Heart left ventricle (tissue), 13 donors: Measurements from ENCODE around the gene VILL.

Experiments used
- POLR2A ChIP-seq, 2 donors: fragments of 450-650 bp; IDR thresholded peaks; one replicate each; pipeline ENCODE4 v1.6.1; 2017; ENCODE audit warnings: antibody characterized with exemption in 2 of 2, mild to moderate bottlenecking in 2 of 2, moderate library complexity in 2 of 2
- TF ChIP-seq, protein P1 (sequence below), 12 donors: fragments of 200-600 bp; sonication (generic) in 4 of 12; IDR thresholded peaks; one replicate each; pipeline versions ENCODE4 v1.5.0 to v1.8.0; 2018 to 2022; ENCODE audit warnings: antibody characterized with exemption in 12 of 12, mild to moderate bottlenecking in 5 of 12
- donor health status: ischemic (EF 13 %, LVEDD 7.1; RV severe dilation, severe dysfunction).
- donor health status: DM: no; HTN: yes; CAD: no.
- donor health status: DM: no; HTN: no; CAD: no.
- donor health status: ischemic (EF 25% LVEDD 6.9; RV normal size, moderate dysfunction).
- donor health status: ischemic (EF 25% LVEDD 5.7; RV mildly dilated, moderate dysfunction).
- donor health status: ischemic (EF 35%, LVEDD 5.7; RV mildly dilated, moderate dysfunction).
- donor health status: nonischemic (EF 11% LVEDD 7.7; RV severe dilation, severe dysfunction).
- donor health status: DM: yes; HTN: yes; CAD: no.
- donor health status: PGD.
- donor health status: ischemic (EF 29% LVEDD 5.4; RV normal size, mild dysfunction).
- donor health status: nonischemic (EF 23%, LVEDD 6.1; RV moderate dilation, normal function).

- no peak for TF ChIP-seq POLR2A (IDR thresholded peaks at IDR 0.05)
- TF ChIP-seq, protein P1, sequence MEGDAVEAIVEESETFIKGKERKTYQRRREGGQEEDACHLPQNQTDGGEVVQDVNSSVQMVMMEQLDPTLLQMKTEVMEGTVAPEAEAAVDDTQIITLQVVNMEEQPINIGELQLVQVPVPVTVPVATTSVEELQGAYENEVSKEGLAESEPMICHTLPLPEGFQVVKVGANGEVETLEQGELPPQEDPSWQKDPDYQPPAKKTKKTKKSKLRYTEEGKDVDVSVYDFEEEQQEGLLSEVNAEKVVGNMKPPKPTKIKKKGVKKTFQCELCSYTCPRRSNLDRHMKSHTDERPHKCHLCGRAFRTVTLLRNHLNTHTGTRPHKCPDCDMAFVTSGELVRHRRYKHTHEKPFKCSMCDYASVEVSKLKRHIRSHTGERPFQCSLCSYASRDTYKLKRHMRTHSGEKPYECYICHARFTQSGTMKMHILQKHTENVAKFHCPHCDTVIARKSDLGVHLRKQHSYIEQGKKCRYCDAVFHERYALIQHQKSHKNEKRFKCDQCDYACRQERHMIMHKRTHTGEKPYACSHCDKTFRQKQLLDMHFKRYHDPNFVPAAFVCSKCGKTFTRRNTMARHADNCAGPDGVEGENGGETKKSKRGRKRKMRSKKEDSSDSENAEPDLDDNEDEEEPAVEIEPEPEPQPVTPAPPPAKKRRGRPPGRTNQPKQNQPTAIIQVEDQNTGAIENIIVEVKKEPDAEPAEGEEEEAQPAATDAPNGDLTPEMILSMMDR (IDR thresholded peaks at IDR 0.05): no peak
Measured at GRCh38 chr3:37942646-37943045, 47.9 kb upstream of the VILL start.
